ENCODE results near the gene IP6K2.

DNA sequence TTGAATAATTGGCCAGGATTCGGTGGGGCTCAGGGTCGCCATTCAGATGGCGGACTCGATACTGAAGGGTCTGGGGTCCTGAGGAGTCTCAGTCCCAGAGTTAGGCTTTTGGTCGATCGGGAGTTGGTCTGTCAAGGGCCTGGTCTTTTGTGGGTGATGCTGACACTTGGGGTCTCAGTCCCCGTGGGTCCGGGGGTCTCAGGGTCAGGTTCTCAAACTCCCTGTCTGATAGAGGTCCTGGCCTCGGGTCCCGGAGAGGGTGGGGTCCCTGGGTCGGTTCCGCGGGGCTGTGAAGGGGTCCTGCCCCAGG is 31.8 kb downstream of the IP6K2 start:
- no peak for TF ChIP-seq ZFP36 (IDR thresholded peaks at IDR 0.05; ENCODE audit: borderline replicate concordance, partially characterized antibody)
- TF ChIP-seq, protein P1, sequence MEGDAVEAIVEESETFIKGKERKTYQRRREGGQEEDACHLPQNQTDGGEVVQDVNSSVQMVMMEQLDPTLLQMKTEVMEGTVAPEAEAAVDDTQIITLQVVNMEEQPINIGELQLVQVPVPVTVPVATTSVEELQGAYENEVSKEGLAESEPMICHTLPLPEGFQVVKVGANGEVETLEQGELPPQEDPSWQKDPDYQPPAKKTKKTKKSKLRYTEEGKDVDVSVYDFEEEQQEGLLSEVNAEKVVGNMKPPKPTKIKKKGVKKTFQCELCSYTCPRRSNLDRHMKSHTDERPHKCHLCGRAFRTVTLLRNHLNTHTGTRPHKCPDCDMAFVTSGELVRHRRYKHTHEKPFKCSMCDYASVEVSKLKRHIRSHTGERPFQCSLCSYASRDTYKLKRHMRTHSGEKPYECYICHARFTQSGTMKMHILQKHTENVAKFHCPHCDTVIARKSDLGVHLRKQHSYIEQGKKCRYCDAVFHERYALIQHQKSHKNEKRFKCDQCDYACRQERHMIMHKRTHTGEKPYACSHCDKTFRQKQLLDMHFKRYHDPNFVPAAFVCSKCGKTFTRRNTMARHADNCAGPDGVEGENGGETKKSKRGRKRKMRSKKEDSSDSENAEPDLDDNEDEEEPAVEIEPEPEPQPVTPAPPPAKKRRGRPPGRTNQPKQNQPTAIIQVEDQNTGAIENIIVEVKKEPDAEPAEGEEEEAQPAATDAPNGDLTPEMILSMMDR (IDR thresholded peaks at IDR 0.05) = no peak
- no peak for TF ChIP-seq POLR2A (IDR thresholded peaks at IDR 0.05; ENCODE audit: low read length)
- no peak for TF ChIP-seq POLR2AphosphoS2 (conservative IDR thresholded peaks at IDR 0.05; ENCODE audit: low read length)
